SK-N-SH treated with all-trans-retinoic acid at 6 μM for 48 hours (cell line): ENCODE measurements around the gene PRSS53.

Experiments
- ESRRG ChIP-seq: fragments of 250-450 bp; sonication (Bioruptor Pico); IDR thresholded peaks from 2 replicates; pipeline ENCODE4 v1.6.1; 2021; ENCODE audit warnings: mild to moderate bottlenecking
- POU6F1 ChIP-seq: fragments of 250-450 bp; sonication (Bioruptor Pico); IDR thresholded peaks from 2 replicates; pipeline ENCODE4 v1.8.0; 2021; ENCODE audit warnings: low read depth, mild to moderate bottlenecking, moderate library complexity, borderline replicate concordance
- RARB ChIP-seq: fragments of 250-450 bp; sonication (Bioruptor Pico); IDR thresholded peaks from 2 replicates; pipeline ENCODE4 v1.8.0; 2021; ENCODE audit warnings: mild to moderate bottlenecking, moderate library complexity
- ZNF70 ChIP-seq: fragments of 450-650 bp; formaldehyde crosslinking; IDR thresholded peaks from 2 replicates; pipeline ENCODE4 v1.5.0; 2020; ENCODE audit warnings: mild to moderate bottlenecking, moderate library complexity
- TF ChIP-seq, protein P1 (sequence below): fragments of 250-450 bp; sonication (Bioruptor Pico); IDR thresholded peaks from 2 replicates; pipeline ENCODE4 v1.8.0; 2020; ENCODE audit warnings: mild to moderate bottlenecking, moderate library complexity, borderline replicate concordance

GRCh38 chr16:31063495-31063842, 25.3 kb downstream of the PRSS53 start:
- TF ChIP-seq POU6F1, result no peak
- TF ChIP-seq, protein P1, sequence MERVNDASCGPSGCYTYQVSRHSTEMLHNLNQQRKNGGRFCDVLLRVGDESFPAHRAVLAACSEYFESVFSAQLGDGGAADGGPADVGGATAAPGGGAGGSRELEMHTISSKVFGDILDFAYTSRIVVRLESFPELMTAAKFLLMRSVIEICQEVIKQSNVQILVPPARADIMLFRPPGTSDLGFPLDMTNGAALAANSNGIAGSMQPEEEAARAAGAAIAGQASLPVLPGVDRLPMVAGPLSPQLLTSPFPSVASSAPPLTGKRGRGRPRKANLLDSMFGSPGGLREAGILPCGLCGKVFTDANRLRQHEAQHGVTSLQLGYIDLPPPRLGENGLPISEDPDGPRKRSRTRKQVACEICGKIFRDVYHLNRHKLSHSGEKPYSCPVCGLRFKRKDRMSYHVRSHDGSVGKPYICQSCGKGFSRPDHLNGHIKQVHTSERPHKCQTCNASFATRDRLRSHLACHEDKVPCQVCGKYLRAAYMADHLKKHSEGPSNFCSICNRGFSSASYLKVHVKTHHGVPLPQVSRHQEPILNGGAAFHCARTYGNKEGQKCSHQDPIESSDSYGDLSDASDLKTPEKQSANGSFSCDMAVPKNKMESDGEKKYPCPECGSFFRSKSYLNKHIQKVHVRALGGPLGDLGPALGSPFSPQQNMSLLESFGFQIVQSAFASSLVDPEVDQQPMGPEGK (CRISPR knock-in tag), result no peak
- TF ChIP-seq ZNF70 (CRISPR knock-in tag), result no peak
- no peak for TF ChIP-seq RARB (CRISPR knock-in tag)
- TF ChIP-seq ESRRG (CRISPR knock-in tag), result no peak
